ENCODE results near the gene TOMM20. TPM values are rescaled to one million over a fixed set of nuclear protein-coding genes. Genes with fewer than 3 reads are reported as not detected.

The TOMM20 gene
- total and polyA plus RNA-seq, 2 of the 8 experiments (the other 6 are each of a cell fraction or from before 2014, with no cell fraction given): 71.4 to 168 TPM

DNA sequence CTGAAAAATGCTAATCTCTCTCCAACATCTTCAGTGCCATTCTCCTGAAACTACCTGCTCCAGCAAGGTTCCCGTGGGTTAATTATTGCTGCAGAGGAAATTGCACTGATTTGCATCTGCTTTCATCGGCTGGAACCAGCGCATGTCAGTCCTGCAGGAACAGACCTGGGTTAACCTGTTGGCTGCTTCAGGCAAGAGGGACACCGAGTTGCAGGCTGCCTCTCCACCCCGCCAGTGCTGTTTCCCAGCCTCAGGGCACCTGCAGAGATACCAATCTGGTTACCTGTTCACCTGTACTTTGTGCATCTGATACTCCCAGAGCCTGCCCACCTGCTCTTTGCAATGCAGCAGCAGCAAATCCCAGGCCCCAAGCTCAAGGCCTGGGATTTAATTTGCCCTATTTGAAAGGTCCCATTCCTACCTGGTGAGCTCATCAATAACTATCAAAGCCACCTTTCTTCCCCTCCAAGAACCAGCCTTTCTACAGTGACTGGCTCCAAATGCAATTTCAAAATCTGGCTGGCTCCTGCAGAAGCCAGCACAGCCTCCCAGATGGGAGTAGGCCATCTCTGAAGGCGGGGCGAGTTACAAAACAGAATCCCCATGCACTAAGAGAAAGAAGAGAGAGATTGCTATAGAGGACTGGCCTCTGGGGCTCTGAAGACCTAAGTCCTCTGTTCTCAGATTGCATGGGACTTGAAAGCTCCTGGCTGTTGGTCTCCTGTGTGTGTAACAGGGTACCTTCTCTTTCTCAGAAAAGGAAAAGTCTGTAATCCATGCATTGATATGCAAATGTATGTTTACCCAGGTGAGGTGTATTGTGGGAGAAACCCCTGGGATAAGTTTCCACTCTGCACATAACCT, 67.8 kb downstream of the TOMM20 start:
- no peak overlapping the region for H3K56ac ChIP-seq (replicated peaks; ENCODE audit: insufficient read length, low read depth, low read length)
- H3K9ac ChIP-seq (replicated peaks in 1 of 4; ENCODE audit: extremely low read depth in 1 of 4, low read depth in 3 of 4, low read length in 3 of 4): peak overlapping the region in 2 of 4 experiments; percentile 8 to 39; a peak in 3 of 7 replicates
- peak overlapping the region in 2 of 4 experiments; percentile 1 to 26; a peak in 4 of 8 replicates for H3K4me3 ChIP-seq (ENCODE audit: extremely low read depth in 1 of 4, insufficient read depth in 2 of 4, low read depth in 3 of 4, low read length in 4 of 4)
- no peak overlapping the region for H4K5ac ChIP-seq (ENCODE audit: insufficient read length, low read depth, low read length)
- no peaks in the 10 kb centered on the region for H3K9me3 ChIP-seq (ENCODE audit: insufficient read depth in 2 of 2, low read depth in 1 of 2, low read length in 1 of 2)
- no peak overlapping the region for H3K4ac ChIP-seq (replicated peaks; ENCODE audit: insufficient read length, low read depth, low read length)
- peaks cover 11 to 18% (median 14%) of the 10 kb centered on the region in 4 experiments for H3K4me1 ChIP-seq (replicated peaks in 1 of 4; ENCODE audit: control insufficient read depth in 3 of 4, insufficient read depth in 4 of 4, low read length in 3 of 4)
- no peak overlapping the region; the same call in 1 of the 2 replicates for H2AFZ ChIP-seq (ENCODE audit: low read length)
- no peaks in the 10 kb centered on the region for H3K79me2 ChIP-seq (ENCODE audit: control insufficient read depth in 1 of 2, insufficient read depth in 2 of 2, low read length in 2 of 2)
- H3K14ac ChIP-seq (ENCODE audit: insufficient read length): no peak overlapping the region
- ChIA-PET POLR2A (ENCODE audit: partially characterized antibody) (interaction anchor here (1.3 to 1.4 kb wide), 2 partner anchors 23 to 30 kb away, joined by 3 read pairs; no protein-coding TSS in a partner anchor), CTCF (ENCODE audit: partially characterized antibody) (interaction anchor here (1.0 to 1.4 kb wide), 4 partner anchors 13 to 570 kb away, joined by 3 read pairs; no protein-coding TSS in a partner anchor)
- H2BK12ac ChIP-seq (ENCODE audit: low read depth, low read length): peak overlapping the region; percentile 75
- H3K4me2 ChIP-seq (ENCODE audit: insufficient read depth in 1 of 2, low read depth in 2 of 2, low read length in 2 of 2): peak overlapping the region; percentile 38 to 40; a peak in 2 of 4 replicates
- no peaks in the 10 kb centered on the region for H3K27me3 ChIP-seq (replicated peaks in 1 of 4; ENCODE audit: control insufficient read depth in 3 of 4, extremely low read depth in 1 of 4, insufficient read depth in 3 of 4, low read length in 3 of 4)
- H2BK20ac ChIP-seq (ENCODE audit: low read length): peak overlapping the region; percentile 92
- 41% methylated on average over 7 of the region's 7 CpGs; no CpG with 5 or more reads in 1 of the 2 experiments for WGBS, 2 experiments (ENCODE audit: extremely low coverage in 1 of 2, insufficient coverage in 1 of 2, insufficient read length in 1 of 2, insufficient replicate concordance in 2 of 2, low coverage in 1 of 2, low lambda C conversion rate in 2 of 2, missing lambda C conversion rate in 1 of 2)
- no peak for DNase-seq (ENCODE audit: low read depth in 1 of 2, low spot score in 2 of 2)
- peak overlapping the region; percentile 3; the same call in 1 of the 2 replicates for H3K27ac ChIP-seq (ENCODE audit: low read depth, low read length)
- H2AK5ac ChIP-seq (ENCODE audit: low read depth, low read length): no peak overlapping the region
- H3K79me1 ChIP-seq (ENCODE audit: low read depth, low read length): no peaks in the 10 kb centered on the region
- peak overlapping the region; percentile 36 for H4K91ac ChIP-seq (replicated peaks; ENCODE audit: insufficient read length, low read length)
- peak overlapping the region; percentile 28; the same call in 1 of the 2 replicates for H2BK5ac ChIP-seq (ENCODE audit: low read depth, low read length)
- H4K8ac ChIP-seq (ENCODE audit: extremely low read depth, insufficient read depth, low read length): no peak overlapping the region
- H3K23ac ChIP-seq (ENCODE audit: insufficient read length): no peak overlapping the region
- H2BK120ac ChIP-seq (replicated peaks; ENCODE audit: low read depth, low read length): no peak overlapping the region
- H4K20me1 ChIP-seq (replicated peaks in 1 of 2; ENCODE audit: control insufficient read depth in 1 of 2, insufficient read depth in 2 of 2, low read length in 2 of 2): no peaks in the 10 kb centered on the region
- H3K23me2 ChIP-seq (ENCODE audit: low read depth, low read length): no peaks in the 10 kb centered on the region
- no peaks in the 10 kb centered on the region for H3K36me3 ChIP-seq (ENCODE audit: control insufficient read depth in 2 of 4, insufficient read depth in 4 of 4, low read length in 3 of 4)
- H3K18ac ChIP-seq (ENCODE audit: extremely low read depth, low read length): peak overlapping the region; percentile 84
- peak overlapping the region; percentile 19; the same call in 1 of the 2 replicates for H2BK15ac ChIP-seq (ENCODE audit: low read length)
- no peak for FAIRE-seq
- TF ChIP-seq, protein P1, sequence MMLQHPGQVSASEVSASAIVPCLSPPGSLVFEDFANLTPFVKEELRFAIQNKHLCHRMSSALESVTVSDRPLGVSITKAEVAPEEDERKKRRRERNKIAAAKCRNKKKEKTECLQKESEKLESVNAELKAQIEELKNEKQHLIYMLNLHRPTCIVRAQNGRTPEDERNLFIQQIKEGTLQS (IDR thresholded peaks at IDR 0.05; ENCODE audit: insufficient read depth, low read depth, low read length): no peak
- TF ChIP-seq CTBP2 (IDR thresholded peaks at IDR 0.05; ENCODE audit: borderline replicate concordance, insufficient read depth, insufficient read length, low read length): no peak
- TF ChIP-seq GABPA (IDR thresholded peaks at IDR 0.05; ENCODE audit: borderline replicate concordance, insufficient read depth, low read length): no peak
- TF ChIP-seq CBX8 (IDR thresholded peaks at IDR 0.05; ENCODE audit: borderline replicate concordance, low read depth, low read length): no peak
- TF ChIP-seq JUND (IDR thresholded peaks at IDR 0.05; ENCODE audit: low read length): peak; percentile 57; the same call in 1 of the 2 replicates
- TF ChIP-seq ASH2L (IDR thresholded peaks at IDR 0.05; ENCODE audit: low read length): peak; percentile 36
- peak; percentile 85; the same call in 1 of the 2 replicates for TF ChIP-seq POU5F1 (IDR thresholded peaks at IDR 0.05; ENCODE audit: low read depth, low read length)
- TF ChIP-seq CBX5 (IDR thresholded peaks at IDR 0.05; ENCODE audit: low read depth, low read length): no peak
- no peak for TF ChIP-seq RFX5 (IDR thresholded peaks at IDR 0.05; ENCODE audit: borderline replicate concordance, low read depth, low read length)
- no peak for TF ChIP-seq CEBPB (IDR thresholded peaks at IDR 0.05; ENCODE audit: low read depth, low read length)

Measured in H1 (cell line).